GM19452 (cell line): ENCODE results near the gene SPAG5.

Source experiments
- ATAC-seq: cut with Tn5 transposase; IDR thresholded peaks from one replicate; pipeline ENCODE4 v1.9.1; 2021; ENCODE audit not compliant: unreplicated experiment

Gene SPAG5

DNA sequence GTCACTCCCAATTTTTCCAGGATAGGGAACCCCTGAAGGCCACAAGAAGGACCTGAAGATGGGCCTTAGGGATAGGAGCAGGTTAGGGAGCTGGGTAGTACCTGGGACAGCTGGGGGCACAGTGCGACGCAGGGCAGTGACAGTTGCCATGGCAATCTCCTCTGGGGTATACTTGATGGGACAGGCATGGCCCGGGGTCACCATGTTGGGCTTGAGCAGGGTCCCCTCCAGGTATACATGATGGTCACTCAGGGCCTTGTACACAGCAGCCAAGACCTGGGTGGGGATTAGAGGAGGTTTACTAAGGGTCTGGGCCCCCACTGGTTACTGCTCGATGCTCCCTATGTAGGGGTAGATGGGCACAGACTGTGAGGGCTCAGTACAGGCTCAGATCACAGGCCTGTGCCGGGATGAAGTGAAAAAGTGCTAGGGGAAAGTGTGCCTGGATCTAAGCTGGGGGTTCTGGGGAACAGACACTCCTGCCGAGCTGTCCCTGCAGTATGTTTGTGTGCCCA lies 24.8 kb downstream of the SPAG5 start:
- ATAC-seq: no peak

DNA sequence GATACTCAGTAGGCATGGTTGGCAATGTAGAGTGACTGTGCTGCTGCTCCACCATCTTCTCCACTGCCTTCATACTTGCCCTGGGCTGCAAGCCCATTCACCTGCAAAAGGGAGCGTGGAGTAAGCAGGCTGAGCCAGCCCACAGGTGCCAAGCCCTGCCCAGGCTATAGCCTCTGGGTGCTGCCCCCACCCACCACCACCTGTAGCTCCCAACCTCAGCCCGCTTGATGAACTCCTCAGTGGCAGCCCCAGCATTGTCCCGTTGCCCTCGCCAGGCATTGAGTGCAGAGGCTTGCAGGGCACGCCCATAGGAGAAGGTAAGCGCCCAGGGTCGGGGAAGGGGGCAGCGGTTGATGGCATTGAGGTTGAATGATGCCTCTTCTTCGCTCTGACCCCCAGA lies 25.3 kb downstream of the SPAG5 start:
- no peak for ATAC-seq

DNA sequence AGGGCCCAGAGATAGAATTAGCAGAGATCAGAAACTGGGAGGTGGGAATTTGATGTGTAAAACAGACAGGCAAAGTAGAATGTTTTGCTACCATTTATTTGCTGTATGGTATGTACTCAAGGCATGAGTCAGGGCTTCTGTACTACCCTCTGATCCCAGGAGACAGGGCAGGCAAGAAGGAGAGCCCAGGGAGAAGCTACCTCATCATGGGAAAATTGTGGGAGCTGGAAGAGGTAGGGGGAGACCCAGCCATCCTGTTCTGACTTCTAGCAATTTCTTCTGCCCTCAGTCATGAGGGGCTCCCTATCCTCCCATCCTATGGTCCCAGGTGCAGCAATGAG lies 25.8 kb downstream of the SPAG5 start:
- ATAC-seq: no peak

DNA sequence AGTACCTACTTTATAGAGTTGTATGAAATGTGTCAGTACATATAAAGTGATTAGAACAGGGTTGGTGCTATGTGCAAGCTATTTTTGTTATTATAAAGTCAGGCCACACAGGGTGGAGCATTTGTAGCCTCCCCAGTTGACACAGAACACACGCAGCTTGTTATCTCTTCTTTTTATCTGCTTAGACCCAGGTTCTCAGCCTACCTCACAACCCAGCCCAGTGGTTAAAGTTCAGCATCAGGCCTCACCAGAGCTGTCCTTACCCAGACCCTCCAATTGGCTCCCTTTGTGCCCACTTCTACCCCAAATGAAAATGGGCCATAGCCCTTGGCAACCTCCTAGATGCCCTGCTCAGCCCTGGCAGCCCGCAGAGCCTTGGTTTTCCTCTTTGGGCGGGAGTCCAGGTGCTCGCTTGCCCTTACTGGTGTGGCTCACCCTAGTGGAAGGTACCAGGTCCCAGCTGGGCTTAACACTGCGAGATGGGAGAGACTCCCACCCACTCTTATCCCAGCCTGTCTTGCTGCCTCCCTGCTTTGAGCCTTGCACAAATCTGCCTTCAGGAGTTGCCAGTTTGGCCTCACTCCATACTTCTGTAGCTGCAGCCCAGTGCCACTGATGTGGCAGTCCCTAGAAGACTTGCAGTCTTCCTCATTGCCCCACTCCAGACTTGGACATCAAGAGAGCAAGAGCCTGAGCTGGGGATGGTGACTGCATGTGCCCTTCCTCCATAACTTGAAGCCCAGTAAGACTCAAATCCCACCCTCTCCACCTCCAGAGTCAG lies 26.4 kb downstream of the SPAG5 start:
- no peak for ATAC-seq

DNA sequence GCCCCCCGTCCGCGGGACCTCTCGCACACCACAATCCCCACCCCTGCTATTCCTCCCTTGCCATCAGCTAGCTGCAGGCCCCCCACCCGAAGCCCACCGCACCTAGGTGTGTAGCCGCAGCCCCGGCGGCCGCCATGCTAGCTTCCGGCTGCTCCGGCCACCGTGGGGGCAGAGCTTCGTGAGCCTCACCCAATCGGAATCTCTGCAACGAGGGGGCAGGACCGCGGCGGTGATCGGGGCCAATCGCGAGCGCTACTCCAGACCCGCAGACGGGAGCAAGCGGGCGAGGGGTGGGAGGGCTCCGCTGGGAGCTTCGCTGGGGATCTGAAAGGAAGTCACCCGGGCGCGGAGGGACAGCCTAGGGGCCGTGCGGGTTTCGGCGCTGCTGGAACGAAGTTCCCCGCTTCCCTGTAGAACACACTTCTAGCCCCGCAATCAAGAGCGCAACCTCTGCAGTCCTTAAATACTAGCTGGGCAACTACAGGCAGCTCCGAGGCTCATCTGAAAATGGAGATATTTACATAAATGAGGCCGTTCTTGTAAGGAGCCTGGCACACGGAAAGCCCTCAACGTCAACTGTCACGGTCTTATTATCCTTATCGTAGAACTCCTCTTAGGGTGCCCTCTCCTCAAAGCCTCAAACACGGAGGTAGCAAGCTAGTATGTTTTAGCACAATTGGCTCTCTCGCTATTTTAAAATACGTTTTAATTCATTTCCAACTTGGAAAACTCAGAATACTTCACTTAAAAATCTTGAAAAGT lies 27.3 kb downstream of the SPAG5 start, which contains the start of gene PIGS:
PIGS (minus strand) TSS at position 164 of the 762 bp plus-strand sequence; CDS start at position 136, 28 bp downstream.
- peak; percentile 84 for ATAC-seq

DNA sequence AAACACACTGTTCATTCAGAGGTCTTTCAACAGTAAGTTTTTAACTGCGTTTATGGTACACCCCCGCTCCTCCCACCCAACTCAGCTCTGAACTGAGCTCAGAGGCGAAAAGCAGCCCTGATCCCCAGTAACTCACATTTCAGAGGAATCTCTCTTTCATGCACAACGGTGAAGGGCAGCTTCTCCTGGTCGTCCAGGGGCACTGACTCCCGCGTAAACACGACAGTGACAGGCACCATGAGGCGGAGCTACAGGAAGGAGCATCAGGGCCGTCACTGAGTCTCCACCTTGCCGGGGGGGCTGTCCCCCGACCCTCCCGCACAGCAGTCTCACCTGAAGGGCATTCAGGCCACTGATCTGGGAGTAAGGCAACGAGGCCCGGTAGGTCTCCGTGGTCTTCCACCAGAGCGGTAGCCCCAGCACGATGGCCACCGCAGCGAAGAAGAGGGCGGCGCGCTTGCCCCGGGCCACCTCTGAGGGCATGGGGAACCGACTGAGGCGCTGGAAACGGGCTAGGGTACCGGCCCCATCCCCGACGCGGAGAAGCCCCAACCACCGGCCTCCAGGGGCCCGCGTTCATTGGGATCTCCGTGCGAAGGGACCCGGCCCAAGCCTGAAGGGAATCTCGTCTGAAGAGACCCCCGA lies 28.0 kb downstream of the SPAG5 start:
- ATAC-seq: peak; percentile 25

DNA sequence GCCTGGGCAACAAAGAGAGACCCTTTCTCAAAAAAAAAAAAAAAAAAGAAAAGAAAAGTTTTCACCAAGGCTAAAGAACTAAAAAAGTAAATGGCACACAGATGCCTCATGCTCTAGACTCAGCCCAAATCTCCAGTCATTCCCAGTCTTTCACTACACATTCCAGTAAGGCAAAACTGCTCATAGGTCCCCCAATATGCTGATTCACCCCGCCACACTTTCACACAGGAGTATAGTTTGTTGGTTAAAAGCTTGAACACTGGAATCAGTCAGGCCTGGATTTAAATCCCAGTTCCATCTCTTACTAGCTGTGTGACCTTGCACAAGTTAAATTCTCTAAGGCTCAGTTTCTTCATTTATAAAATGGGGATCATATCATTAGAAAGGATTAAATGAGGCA lies 29.4 kb downstream of the SPAG5 start:
- no peak for ATAC-seq

DNA sequence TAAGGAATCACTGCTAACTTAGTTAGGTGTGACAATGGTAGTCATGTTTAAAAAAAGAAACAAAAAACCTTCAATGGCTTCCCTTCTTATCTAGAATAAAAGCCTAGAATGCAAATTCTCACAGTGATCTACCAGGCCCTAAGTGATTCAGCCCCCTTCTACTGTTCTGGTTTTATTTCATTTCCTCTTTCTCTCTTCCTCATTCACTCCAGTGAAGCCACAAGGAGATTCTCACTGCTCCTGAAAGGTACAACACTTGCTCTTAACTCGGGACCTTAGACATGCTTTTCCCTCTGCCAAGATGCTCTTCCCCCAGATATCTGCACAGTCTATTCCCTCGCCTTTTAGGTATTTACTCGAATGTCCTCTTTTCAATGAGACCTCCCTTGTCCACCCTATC lies 31.2 kb downstream of the SPAG5 start:
- no peak for ATAC-seq

DNA sequence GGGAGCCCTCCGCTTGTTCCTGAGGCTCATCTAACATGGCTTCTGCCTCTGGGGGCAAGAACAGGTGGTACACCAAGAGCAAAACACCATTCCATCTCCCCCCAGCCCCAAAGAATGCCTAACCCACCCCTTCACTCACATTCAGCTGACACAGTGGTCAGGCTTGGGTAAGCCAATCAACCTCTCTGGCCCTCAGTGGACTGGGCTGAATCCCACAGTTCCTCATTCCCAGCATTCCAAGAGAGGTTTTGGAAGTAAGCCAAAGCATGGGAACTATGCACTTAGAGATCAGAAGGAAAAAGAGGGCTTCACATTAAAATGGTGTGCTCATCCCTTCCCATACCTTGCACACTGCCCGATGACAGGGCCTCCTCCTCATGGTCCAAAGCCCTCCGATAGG lies 35.4 kb downstream of the SPAG5 start:
- no peak for ATAC-seq

DNA sequence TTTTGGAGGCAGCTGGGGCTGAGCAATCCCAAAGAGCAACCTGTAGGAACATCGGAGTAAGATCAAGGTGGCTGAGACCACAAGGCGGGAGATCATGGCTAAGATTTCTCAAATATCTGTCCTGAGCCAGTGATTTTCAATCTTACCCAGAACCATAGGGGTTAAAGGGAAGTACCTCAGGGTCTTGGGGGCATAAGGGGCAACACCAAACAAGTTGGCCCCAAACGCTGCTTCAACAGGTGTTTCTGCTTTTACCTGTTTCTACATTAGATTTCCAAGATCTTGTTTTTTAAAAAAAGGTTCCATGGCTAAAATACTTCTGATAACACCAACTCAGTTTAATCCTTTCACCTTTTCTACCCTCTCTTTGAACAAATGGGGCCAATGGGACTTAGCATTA lies 43.8 kb downstream of the SPAG5 start:
- no peak for ATAC-seq

DNA sequence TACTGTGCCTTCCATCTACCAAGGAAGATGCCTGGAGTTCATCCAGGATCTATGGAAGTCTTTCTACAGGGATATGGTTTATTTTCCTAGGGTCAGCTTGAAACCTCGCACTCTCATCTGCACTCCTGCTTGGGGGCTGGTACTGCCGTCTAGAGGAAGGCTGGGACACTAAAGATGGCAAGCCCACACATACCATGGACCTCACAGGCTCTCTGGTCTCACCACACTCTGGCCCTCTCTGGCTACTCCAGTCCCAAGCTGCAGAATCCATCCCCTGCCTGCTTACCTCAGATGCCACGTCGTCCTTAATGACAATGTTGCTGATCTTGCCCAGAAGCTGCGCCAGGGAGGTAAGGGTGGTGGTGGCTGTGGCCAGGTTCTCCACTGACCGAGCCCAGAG lies 44.3 kb downstream of the SPAG5 start:
- ATAC-seq: no peak

DNA sequence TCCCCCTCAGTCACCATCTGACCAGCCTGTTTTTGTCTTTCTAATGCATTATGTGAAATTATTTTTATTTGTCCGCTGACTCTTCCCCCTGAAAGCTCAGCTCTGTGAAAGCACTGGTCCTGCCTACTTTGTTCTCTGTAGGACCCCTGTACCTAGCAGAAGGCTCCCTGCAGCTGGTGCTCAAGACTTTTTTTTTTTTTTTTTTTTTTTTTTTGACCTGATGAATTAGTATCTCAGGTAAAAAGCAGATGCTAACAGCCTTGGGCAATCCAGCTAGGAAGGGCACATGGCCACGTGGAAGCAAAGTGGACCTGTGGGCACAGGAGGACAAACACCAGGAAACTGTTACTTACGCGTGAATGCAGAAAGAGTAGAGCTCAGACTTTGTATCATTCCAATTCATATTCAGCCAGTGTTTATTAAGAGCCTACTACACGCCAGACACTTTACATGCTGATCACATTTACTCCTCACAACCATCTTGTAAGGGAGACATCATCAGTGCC lies 45.8 kb downstream of the SPAG5 start:
- ATAC-seq: no peak

DNA sequence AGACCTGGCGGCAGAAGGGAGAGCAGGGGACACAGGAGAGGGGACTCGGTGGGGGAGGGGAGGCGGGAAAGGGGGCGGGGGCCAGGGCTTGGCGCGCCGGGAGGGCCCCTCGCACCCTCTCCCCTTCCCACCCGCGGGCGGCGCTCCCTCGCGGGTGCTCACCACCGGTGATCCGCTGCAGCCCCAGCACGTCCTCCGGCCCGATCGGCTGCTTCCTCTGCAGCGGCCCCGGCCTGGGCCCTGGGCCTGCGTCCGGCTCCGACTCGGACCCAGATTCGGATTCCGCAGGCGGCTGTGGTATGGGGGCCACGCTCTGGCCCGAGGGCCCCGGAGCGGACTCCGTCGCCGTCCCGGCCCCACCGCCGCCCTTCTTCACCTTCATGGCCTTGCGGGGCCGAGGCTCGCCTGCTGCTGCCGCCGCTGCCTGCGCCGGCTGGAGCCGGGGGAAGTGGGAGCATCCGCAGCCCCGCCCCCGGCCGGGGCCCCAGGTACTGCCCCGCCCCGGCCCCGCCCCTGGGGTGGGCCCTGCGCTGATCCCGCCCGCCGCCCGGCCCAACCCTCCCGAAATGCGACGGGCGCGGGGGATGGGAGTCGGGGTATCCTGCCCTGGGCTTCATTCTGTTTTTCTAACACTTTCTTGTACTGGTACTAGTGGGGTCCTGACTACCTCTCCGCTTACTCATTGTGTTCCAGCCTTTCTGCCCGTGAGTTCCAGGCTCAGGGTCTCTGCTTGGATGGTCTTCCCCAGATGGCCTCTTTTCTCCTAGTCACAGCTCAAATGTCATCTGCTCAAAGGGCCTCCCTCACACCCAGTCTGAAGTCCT lies 46.4 kb downstream of the SPAG5 start, which contains the start of gene UNC119:
UNC119 (minus strand) TSS at position 449 of the 824 bp plus-strand sequence; CDS start at position 382, 67 bp downstream.
- peak; percentile 53 for ATAC-seq

DNA sequence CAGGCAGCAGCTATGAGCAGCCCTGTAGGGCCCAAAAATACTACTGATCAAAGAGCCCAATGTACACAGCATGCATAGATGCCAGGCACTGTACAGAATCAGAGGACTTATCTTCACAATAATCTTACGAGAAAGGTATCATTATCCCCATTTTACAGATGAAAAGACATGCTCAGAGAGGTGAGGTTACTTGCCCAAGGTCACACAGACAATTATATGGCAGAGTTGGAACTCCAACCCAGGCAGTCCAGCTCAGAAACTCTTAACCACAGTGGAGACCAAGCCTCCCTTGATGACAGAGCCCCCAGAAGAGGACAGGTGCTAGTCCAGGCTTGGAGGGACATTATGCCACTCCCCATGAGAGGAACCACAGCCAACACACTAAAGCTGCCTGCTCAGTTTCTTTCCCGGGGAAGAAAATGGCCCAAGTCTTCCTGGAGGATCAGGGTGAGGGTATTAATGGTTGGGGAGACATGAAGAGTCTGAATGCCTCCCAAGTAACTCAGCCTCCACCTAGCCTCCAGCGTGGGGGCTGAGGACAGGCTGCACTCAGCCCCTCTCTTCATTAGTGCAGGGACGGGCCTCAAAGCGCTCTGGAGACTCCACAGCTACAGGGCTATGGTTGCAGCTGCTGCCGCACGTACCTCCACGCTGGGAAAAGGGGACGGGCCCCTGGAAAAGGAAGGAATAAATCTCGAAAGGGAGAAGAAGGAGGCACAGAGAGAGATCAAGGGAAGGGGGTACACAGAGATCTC lies 47.2 kb downstream of the SPAG5 start:
- no peak for ATAC-seq

DNA sequence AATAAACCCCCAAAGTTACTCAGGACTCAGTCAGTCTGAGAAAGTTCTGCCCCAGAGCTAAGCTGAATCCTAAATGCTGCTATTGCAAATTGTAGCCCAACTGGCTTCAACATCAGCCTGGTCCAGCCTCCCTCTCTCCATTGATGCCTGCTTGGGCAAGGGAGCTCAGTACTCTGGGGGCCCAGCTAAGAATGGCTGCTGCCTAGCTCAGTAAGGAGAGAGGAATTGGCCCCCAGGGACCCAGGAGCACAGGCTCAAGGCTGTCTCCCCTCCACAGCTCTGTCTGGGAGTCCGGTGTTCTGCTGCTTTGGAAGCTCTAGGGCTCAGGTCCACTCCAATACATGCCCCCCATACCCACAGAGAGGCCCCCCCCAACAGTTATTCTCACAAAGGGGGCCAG lies 48.0 kb downstream of the SPAG5 start:
- ATAC-seq: no peak

DNA sequence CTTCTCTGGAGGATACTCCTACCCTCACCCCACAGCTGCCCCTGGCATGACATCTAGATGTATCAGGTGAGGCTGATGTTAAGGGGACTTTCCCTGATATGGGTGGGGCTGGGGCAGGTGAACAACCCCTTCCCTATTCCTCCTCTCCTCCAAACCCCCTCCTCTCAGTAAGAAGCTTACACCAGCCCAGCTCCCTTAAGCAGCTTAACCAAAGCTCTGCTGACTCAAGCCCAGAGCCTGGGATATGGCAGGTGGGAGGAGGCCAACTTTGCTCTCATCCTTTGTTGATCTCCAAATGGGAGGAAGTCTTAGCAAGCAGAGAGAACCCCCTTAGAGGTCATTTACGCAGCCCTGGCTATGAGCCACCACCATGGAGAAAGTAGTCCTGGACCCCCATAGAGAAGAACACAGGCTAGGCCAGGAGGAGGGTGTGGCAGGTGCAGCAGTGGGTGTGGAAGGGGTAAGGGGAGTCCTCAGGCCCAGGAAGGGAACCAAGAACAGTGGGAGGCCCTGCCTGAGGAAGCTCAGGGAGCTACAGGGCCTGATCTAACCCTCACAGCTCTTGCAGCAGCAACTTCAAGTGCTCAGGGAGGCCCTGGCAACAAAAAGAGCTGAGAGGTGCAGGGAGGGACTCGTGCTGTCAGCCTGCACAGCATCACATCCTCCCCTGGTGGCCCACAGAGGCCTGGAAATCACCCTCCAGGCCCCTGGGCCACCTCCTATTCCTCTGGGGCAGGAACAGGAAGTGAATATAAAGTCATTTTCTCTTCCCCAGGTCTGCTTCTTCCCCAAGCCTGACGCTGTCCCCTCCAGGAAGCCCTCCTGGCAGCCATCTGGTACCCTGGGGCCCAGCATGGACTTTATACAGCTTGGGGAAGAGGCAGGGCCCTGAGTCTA lies 49.3 kb downstream of the SPAG5 start:
- ATAC-seq: peak; percentile 43

DNA sequence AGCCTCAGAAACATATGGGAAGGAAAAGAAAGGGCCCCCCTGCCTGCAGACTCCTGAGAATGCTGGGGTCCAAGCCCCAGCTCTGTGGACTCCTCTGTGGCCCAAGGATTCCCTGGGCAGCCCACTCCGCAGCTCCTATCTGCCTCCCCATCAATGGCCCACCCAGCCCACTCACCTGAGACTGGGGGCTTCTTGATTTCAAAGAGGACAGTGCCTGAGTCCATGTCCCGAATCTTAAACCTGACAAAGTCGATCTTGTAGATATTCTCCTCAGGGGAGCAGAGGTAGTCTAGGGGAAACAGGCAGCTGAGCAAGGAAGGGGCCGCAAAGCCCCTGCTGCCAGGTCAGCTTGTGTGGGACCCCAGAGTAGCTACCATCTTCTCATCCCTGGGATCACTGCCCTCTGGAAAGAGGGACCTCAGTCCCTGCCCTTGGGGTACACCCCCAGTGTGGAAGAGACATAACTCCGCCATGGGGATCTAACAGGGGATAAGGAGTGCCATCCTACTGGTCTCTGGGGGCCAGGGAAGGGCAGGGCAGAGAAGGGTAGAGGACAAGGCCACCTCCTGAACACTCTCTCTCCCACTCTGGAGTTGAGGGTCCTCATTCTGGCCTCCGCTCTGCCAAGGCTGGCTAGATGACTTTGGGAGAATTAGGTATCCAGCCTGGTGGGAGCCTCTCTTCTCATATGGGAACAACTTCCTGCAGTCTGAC lies 50.3 kb downstream of the SPAG5 start:
- ATAC-seq: no peak
